Measurements from ENCODE around the gene SALL1. TPM values are rescaled to one million over a fixed set of nuclear protein-coding genes. Genes with fewer than 3 reads are reported as not detected.

The SALL1 gene
- total and polyA plus RNA-seq, 12 donors, result under 0.01 to 0.67 (median 0.10) TPM; not detected in 4

GRCh38 chr16:51161440-51162195 is 10.5 kb upstream of the SALL1 start:
- H3K27ac ChIP-seq, result no peak overlapping the region
- 63 to 79% (median 68%) methylated on average over 2 of the region's 2 CpGs for WGBS, 4 donors
- DNase-seq, result no peak
- intact Hi-C loops (cut with DNase I), result no loop called here
- no peak overlapping the region for H3K4me3 ChIP-seq
- H3K9me3 ChIP-seq (replicated peaks in 1 of 3), result no peaks in the 10 kb centered on the region
- no peaks in the 10 kb centered on the region for H3K36me3 ChIP-seq (replicated peaks in 1 of 2)
- H3K27me3 ChIP-seq, result peaks cover 10% of the 10 kb centered on the region
- H3K4me1 ChIP-seq (replicated peaks in 1 of 2), result no peaks in the 10 kb centered on the region
- no peak for TF ChIP-seq CTCF (IDR thresholded peaks at IDR 0.05)
- TF ChIP-seq POLR2A (IDR thresholded peaks at IDR 0.05), result no peak

- intact Hi-C loops (cut with DNase I), result no loop called here
- Histone ChIP-seq H3K4me3 (no peak overlapping the region), H3K36me3 (replicated peaks in 1 of 2) (no peaks in the 10 kb centered on the region), H3K27me3 (peaks cover 28% of the 10 kb centered on the region), H3K4me1 (replicated peaks in 1 of 2) (peaks cover 0 to 6% of the 10 kb centered on the region in 2 donors), H3K9me3 (replicated peaks in 1 of 3) (no peaks in the 10 kb centered on the region), H3K27ac (no peak overlapping the region)
- TF ChIP-seq POLR2A (IDR thresholded peaks at IDR 0.05), result no peak
- TF ChIP-seq CTCF (IDR thresholded peaks at IDR 0.05), result no peak
- no peak for DNase-seq
- WGBS, 4 donors, result 41 to 60% (median 52%) methylated on average over 4 to 6 of the region's 6 CpGs
These were observed 8.8 kb upstream of the SALL1 start for GRCh38 chr16:51159865-51160264.

GRCh38 chr16:51159296-51159695 is 8.2 kb upstream of the SALL1 start:
- intact Hi-C loops (cut with DNase I), result no loop called here
- Histone ChIP-seq H3K27ac (no peak overlapping the region), H3K27me3 (peaks cover 33% of the 10 kb centered on the region), H3K36me3 (replicated peaks in 1 of 2) (no peaks in the 10 kb centered on the region), H3K4me3 (no peak overlapping the region), H3K4me1 (replicated peaks in 1 of 2) (peaks cover 0 to 9% of the 10 kb centered on the region in 2 donors), H3K9me3 (replicated peaks in 1 of 3) (no peaks in the 10 kb centered on the region)
- 58 to 75% (median 66%) methylated on average over 3 of the region's 3 CpGs for WGBS, 4 donors
- no peak for TF ChIP-seq CTCF (IDR thresholded peaks at IDR 0.05)
- no peak for TF ChIP-seq POLR2A (IDR thresholded peaks at IDR 0.05)
- no peak for DNase-seq

GRCh38 chr16:51157698-51158097 is 6.6 kb upstream of the SALL1 start:
- Histone ChIP-seq H3K4me3 (no peak overlapping the region), H3K36me3 (replicated peaks in 1 of 2) (no peaks in the 10 kb centered on the region), H3K4me1 (replicated peaks in 1 of 2) (peaks cover 0 to 10% of the 10 kb centered on the region in 2 donors), H3K27me3 (peaks cover 40% of the 10 kb centered on the region), H3K27ac (no peak overlapping the region), H3K9me3 (replicated peaks in 1 of 3) (no peaks in the 10 kb centered on the region)
- TF ChIP-seq POLR2A (IDR thresholded peaks at IDR 0.05), result no peak
- no peak for TF ChIP-seq CTCF (IDR thresholded peaks at IDR 0.05)
- intact Hi-C loops (cut with DNase I), result no loop called here
- 41 to 53% (median 46%) methylated on average over 2 of the region's 2 CpGs for WGBS, 4 donors
- no peak for DNase-seq

All from adrenal gland (tissue), 12 donors.